Caco-2 (cell line): Measurements from ENCODE around the gene FAM13A. TPM values are rescaled to one million over a fixed set of nuclear protein-coding genes. Genes with fewer than 3 reads are reported as not detected.

Experiments
- BruUV-seq: library from RNA; stranded (reverse); fragments of 400-500 nt; replicated peaks from 2 replicates; lab custom pipeline; 2021; lab: Mats Ljungman, UMichigan
- CTCF ChIA-PET: fragments of 300-600 bp; sonication (Branson Sonifier 250); formaldehyde crosslinking; loops from one replicate; lab custom pipeline; 2022; ENCODE audit warnings: antibody characterized with exemption; lab: Charles Lee
- POLR2A ChIA-PET: fragments of 300-600 bp; sonication (Branson Sonifier 250); formaldehyde crosslinking; loops from one replicate; lab custom pipeline; 2022; ENCODE audit warnings: antibody characterized with exemption; lab: Charles Lee
- DNase-seq, 2 experiments: peaks; one replicate each; pipeline versions ENCODE4 v3.0.0 to v3.0.0-alpha.2; 2020 to 2022
- H3K27me3 ChIP-seq: replicated peaks from 2 replicates; pipeline ENCODE4 v1.6.0; 2011; ENCODE audit warnings: low read length; ENCODE audit not compliant: control insufficient read depth, insufficient read depth
- H3K36me3 ChIP-seq: 2 replicates; pipeline ENCODE4 v1.5.1; 2011; ENCODE audit warnings: low read length; ENCODE audit not compliant: control insufficient read depth, insufficient read depth
- H3K4me1 ChIP-seq: fragments of 250-450 bp; sonication (Bioruptor Pico); 2 replicates; pipeline ENCODE4 v1.5.1; 2020; ENCODE audit warnings: mild to moderate bottlenecking
- H3K4me3 ChIP-seq: 2 replicates; pipeline ENCODE4 v1.5.1; 2011; ENCODE audit warnings: low read depth, mild to moderate bottlenecking, control low read depth, low read length
- H3K9me3 ChIP-seq: fragments of 250-450 bp; sonication (Bioruptor Pico); 2 replicates; pipeline ENCODE4 v1.5.1; 2020; ENCODE audit warnings: mild to moderate bottlenecking, moderate library complexity
- H3K27ac Mint-ChIP-seq: one replicate; pipeline ENCODE4 v1.8.0; 2022; ENCODE audit warnings: mixed read lengths; ENCODE audit not compliant: unreplicated experiment
- H3K27me3 Mint-ChIP-seq: one replicate; pipeline ENCODE4 v1.8.0; 2022; ENCODE audit warnings: mixed read lengths; ENCODE audit not compliant: insufficient read depth, unreplicated experiment
- H3K36me3 Mint-ChIP-seq: one replicate; pipeline ENCODE4 v1.8.0; 2022; ENCODE audit warnings: mild to moderate bottlenecking, mixed read lengths; ENCODE audit not compliant: insufficient read depth, unreplicated experiment
- H3K4me1 Mint-ChIP-seq: one replicate; pipeline ENCODE4 v1.8.0; 2022; ENCODE audit warnings: low read depth, mixed read lengths; ENCODE audit not compliant: unreplicated experiment
- H3K4me3 Mint-ChIP-seq: one replicate; pipeline ENCODE4 v1.8.0; 2022; ENCODE audit warnings: mild to moderate bottlenecking, moderate library complexity, mixed read lengths; ENCODE audit not compliant: unreplicated experiment
- H3K9me3 Mint-ChIP-seq: one replicate; pipeline ENCODE4 v1.8.0; 2022; ENCODE audit warnings: mixed read lengths; ENCODE audit not compliant: unreplicated experiment
- CTCF ChIP-seq, 2 experiments: fragments of 200-600 bp in 1 of 2; IDR thresholded peaks; 1 replicate in 1 of 2; 2 replicates in 1 of 2; pipeline versions ENCODE4 v1.5.1 to v1.8.0; 2011 to 2022; ENCODE audit warnings: antibody characterized with exemption in 1 of 2, control low read depth in 1 of 2, inconsistent platforms in 1 of 2, low read depth in 1 of 2, low read length in 1 of 2, mild to moderate bottlenecking in 1 of 2, moderate library complexity in 1 of 2; ENCODE audit not compliant: insufficient read depth in 1 of 2, severe bottlenecking in 1 of 2, unreplicated experiment in 1 of 2
- intact Hi-C: fragments of 100-400 bp; cut with micrococcal nuclease; formaldehyde crosslinking; loops from one replicate; pipeline ENCODE4 v1.10.0; 2022; ENCODE audit not compliant: unreplicated experiment
- total RNA-seq: library from RNA; stranded (reverse); gene quantifications from 2 replicates; pipeline ENCODE4 v1.2.3, GENCODE V29; 2022

FAM13A gene
- total RNA-seq, 1 experiment from 2014 or later, result 11.0 TPM

DNA sequence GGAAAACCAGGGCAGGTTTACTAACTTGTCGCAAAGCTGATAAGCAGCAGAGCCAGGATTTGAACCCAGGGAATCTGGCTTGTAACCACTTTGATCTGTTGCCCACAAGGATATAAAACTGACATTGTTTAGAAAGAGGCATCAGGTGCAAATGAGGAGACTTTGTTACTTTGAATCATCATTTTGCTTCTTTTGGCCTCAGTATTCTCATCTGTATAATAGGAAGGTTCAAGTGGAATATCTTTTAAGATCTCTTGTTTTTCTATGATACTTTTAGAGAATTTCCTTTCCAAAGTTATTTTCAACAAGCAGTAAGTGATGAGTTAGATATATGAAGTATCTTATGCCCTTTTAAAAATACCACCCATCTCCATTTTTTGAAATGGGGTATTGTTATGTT lies 301.5 kb downstream of the FAM13A start:
- intact Hi-C loops, result loop anchor here (2.0 kb wide), 1 partner anchor 17 kb away; no protein-coding TSS in a partner anchor
- Mint-ChIP-seq H3K9me3 (no peaks in the 10 kb centered on the region), H3K4me1 (peaks cover 22% of the 10 kb centered on the region), H3K4me3 (no peak overlapping the region), H3K27me3 (no peaks in the 10 kb centered on the region), H3K36me3 (no peaks in the 10 kb centered on the region), H3K27ac (no peak overlapping the region)
- no peak for DNase-seq
- BruUV-seq, result no TSS peak
- H3K27me3 ChIP-seq, result no peaks in the 10 kb centered on the region
- no peak overlapping the region for H3K4me3 ChIP-seq
- ChIA-PET CTCF (interaction anchor here (0.5 kb wide), 1 partner anchor 35 kb away, joined by 3 read pairs; no protein-coding TSS in a partner anchor), POLR2A (no interaction called here)
- H3K36me3 ChIP-seq, result no peaks in the 10 kb centered on the region
- no peaks in the 10 kb centered on the region for H3K9me3 ChIP-seq
- peaks cover 24% of the 10 kb centered on the region for H3K4me1 ChIP-seq
- no peak for TF ChIP-seq CTCF (IDR thresholded peaks at IDR 0.05; ENCODE audit: insufficient read depth in 1 of 2, low read depth in 1 of 2, low read length in 1 of 2, severe bottlenecking in 1 of 2, unreplicated experiment in 1 of 2)

DNA sequence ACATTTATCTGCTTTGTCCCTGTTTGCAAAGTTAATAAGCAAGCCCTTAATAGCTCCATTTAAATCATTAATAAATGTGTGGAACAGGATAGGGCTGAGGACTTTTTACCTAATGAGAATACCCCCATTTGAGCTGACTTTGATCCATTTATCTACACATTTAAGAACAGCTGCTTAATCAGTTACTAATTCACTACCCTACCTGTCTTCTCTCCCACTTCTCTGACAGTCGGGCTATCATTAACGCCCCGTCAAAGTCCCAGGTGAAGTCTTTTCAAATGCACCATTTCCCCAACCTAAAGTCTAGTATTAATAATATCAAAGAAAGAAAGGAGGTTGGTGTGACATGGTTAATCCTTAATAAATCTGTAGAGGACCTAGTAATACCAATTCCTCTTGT lies 302.2 kb downstream of the FAM13A start:
- no TSS peak for BruUV-seq
- POLR2A ChIA-PET, result no interaction called here
- DNase-seq, result no peak
- H3K9me3 Mint-ChIP-seq, result no peaks in the 10 kb centered on the region
- no peak for TF ChIP-seq CTCF (IDR thresholded peaks at IDR 0.05; ENCODE audit: insufficient read depth in 1 of 2, low read depth in 1 of 2, low read length in 1 of 2, severe bottlenecking in 1 of 2, unreplicated experiment in 1 of 2)
- CTCF ChIA-PET, result interaction anchor here (0.5 kb wide), 1 partner anchor 36 kb away, joined by 3 read pairs; no protein-coding TSS in a partner anchor
- H3K4me1 Mint-ChIP-seq, result peaks cover 22% of the 10 kb centered on the region
- no peaks in the 10 kb centered on the region for H3K36me3 Mint-ChIP-seq
- no peaks in the 10 kb centered on the region for H3K27me3 ChIP-seq
- H3K27ac Mint-ChIP-seq, result no peak overlapping the region
- H3K9me3 ChIP-seq, result no peaks in the 10 kb centered on the region
- no peak overlapping the region for H3K4me3 ChIP-seq
- peaks cover 24% of the 10 kb centered on the region for H3K4me1 ChIP-seq
- no peaks in the 10 kb centered on the region for H3K27me3 Mint-ChIP-seq
- no peaks in the 10 kb centered on the region for H3K36me3 ChIP-seq
- H3K4me3 Mint-ChIP-seq, result no peak overlapping the region
- intact Hi-C loops, result loop anchor here (2.0 kb wide), 1 partner anchor 16 kb away; no protein-coding TSS in a partner anchor

DNA sequence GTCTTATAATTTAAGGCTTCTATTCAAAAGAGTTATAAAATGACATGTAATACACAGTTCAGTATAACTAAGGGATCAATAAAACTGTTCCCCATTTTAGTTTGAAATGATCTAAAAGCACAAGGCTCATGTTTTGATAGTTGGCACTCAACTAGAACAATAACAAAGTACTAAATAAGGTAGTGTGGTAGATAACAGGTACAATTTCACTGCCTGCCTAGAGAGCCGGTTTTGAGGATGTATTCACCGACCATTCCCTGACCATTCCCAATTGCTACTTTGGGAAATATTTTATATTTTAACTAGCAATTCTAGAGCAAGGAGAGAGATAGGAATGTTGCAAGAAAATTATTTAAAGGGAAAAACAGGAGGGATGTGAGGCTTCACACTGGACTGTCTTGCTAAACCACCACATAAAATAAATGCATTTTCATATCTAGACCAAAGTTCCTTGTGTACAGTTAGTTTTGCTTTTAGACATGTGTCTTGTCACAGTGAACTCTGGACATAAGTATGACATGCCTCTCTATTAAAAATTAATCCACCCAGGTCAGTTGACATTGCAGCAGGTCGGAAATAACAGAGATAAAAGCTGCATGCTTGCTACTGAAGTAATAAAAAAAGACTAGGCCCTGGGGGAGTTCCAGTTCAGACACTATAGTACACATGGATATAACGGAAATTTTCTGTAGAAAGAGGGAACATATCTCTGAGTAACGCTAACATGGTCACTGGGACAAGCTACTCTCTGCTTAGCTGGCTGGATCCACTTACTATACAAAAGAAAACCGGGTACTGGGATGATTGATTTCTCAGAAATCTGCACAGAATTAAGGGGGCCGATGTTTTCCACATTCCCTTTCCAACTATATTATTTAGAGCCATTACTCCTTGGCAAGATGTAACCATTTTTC lies 303.1 kb downstream of the FAM13A start:
- CTCF ChIA-PET, result no interaction called here
- BruUV-seq, result no TSS peak
- no peaks in the 10 kb centered on the region for H3K27me3 Mint-ChIP-seq
- no peak overlapping the region for H3K4me3 ChIP-seq
- no peaks in the 10 kb centered on the region for H3K27me3 ChIP-seq
- DNase-seq, result peak in 1 of 2 experiments; percentile 32
- no peaks in the 10 kb centered on the region for H3K9me3 ChIP-seq
- POLR2A ChIA-PET, result no interaction called here
- TF ChIP-seq CTCF (IDR thresholded peaks at IDR 0.05; ENCODE audit: insufficient read depth in 1 of 2, low read depth in 1 of 2, low read length in 1 of 2, severe bottlenecking in 1 of 2, unreplicated experiment in 1 of 2), result no peak
- peaks cover 22% of the 10 kb centered on the region for H3K4me1 Mint-ChIP-seq
- no peak overlapping the region for H3K27ac Mint-ChIP-seq
- no peak overlapping the region for H3K4me3 Mint-ChIP-seq
- no peaks in the 10 kb centered on the region for H3K9me3 Mint-ChIP-seq
- intact Hi-C loops, result loop anchor here (2.0 kb wide), 1 partner anchor 15 kb away; no protein-coding TSS in a partner anchor
- no peaks in the 10 kb centered on the region for H3K36me3 ChIP-seq
- H3K4me1 ChIP-seq, result peaks cover 24% of the 10 kb centered on the region
- H3K36me3 Mint-ChIP-seq, result no peaks in the 10 kb centered on the region
